HG03565 (cell line): Measurements from ENCODE around the gene NMD3.
"Not testable (repeated sequence)": the region's sequence is repeated elsewhere in the genome, so short reads cannot be mapped to it uniquely, and the experiment has no call there.

Experiments used
- ATAC-seq: cut with Tn5 transposase; IDR thresholded peaks from one replicate; pipeline ENCODE4 v1.9.1; 2021; ENCODE audit warnings: mild to moderate bottlenecking, moderate library complexity; ENCODE audit not compliant: unreplicated experiment

NMD3 gene

GRCh38 chr3:161274691-161275298 lies 53.7 kb downstream of the NMD3 start:
- ATAC-seq: no peak

DNA sequence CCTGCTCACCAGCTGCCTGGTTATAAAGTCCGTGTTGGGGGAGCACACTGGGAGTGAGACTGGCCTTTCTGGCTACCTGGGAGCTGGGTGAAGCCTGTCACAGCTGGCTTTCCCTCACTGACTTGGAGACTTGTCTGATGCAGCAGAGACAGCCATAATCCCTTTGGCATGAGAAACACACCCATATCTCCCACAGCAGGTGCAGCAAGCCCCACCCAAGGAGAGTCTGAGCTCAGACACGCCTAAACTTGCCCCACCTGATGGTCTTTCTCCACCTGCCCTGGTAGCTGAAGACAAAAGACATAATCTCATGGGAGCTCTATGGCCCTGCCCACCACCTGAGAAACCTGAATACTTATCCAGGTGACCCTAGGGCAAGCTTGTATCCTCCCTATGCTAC lies 54.8 kb downstream of the NMD3 start:
- ATAC-seq: no peak

- not testable (repeated sequence) for ATAC-seq
These were observed 61.3 kb downstream of the NMD3 start for GRCh38 chr3:161282387-161282786.

DNA sequence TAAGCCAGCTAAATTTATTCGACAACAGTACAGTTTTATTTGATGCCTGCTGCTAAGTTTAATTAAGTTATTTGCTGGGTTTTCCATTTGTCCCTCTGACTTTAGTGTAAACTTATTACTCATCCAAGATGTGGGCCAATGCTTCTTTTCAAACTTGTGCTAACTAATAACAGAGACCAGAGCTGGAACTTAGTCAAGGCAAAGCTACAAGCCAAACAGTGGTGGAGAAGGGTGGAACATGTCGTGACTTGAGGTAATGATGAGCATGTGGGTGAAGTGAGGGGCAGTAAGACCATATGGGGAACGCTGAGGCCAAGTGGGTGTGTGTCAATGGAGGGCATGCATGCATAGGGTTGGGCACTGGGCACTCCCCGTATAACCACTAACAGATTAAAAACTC lies 63.9 kb downstream of the NMD3 start:
- ATAC-seq: no peak

- ATAC-seq: no peak
These were observed 68.1 kb downstream of the NMD3 start for GRCh38 chr3:161289174-161289573.

DNA sequence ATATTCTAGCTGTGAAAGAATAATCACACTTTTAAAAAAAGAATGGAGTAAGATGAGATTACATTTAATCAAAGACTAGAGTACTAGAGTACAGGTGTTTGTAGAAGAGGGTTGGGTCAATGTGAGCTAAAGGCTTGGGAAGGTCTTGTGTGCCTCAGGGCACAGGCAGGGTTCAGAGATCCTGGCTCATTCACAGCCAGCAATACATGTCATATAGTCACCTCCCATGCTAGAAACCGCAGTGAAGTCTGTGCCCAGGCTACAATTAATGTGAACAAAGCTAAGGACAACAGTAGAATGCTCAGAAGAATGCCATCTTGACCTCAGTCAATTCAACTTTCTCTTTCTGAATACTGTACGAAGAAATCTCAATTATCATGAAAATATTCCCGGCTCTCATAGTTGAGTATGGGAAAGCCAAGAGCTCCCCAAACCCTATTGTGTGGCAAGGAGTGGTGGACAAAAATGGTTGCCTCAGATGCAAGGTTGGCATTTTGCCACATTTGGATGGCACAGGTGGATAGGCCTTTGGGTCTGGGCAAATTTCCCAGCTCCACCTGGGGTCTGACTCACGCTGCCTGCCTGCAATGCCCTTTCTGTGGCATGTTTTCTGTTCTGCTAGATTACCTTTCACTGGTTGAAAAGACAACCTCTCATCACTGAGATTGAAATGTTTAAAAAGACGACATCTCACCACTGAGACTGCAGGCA lies 70.2 kb downstream of the NMD3 start:
- no peak for ATAC-seq

DNA sequence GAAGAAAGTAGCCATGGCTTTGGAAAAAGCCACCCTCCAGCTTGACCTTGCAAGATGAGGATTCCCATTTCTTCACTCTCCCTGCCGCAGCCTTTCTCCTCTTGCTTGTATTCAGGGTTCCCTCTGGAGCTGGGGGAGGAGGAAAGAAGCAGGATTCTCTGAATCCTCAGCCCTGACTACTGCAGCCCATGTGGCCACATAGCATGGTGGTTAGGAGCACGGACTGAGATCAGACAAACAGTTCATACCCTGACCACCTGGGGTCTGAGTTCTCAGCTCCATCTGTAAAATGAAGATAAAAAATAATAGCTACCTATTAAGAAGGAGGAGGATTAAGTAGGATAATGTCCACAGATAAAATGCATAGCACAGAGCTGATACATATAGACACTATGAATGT lies 72.3 kb downstream of the NMD3 start:
- ATAC-seq: no peak

DNA sequence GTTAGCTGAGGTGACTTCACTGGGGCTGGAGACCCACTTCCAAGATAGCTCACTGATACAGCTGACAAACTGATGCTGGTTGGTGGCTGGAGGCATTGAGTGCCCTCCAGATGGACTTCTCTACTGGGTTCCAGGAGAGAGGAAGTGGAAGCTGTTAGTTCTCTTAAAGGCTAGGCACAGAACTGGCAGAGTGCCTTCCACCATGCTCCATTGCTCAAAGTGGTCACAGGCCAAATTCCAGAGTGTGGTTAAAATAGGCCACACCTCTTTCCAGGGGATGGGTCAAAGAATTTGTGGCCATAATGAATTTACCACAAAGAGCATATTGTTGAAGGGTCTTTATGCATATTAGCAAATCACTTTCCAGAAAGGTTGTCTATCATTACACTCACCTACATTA lies 74.2 kb downstream of the NMD3 start:
- no peak for ATAC-seq

- no peak for ATAC-seq
These were observed 75.7 kb downstream of the NMD3 start for GRCh38 chr3:161296814-161297213.
